OCI-LY1 (cell line): ENCODE results near the gene OR9A2.

ENCODE experiments used
- CTCF ChIP-seq: fragments of 200-600 bp; sonication (generic), shearing (Covaris generic); IDR thresholded peaks from 2 replicates; pipeline ENCODE4 v1.5.1; 2017; ENCODE audit warnings: mild to moderate bottlenecking, antibody characterized with exemption, low read length, moderate library complexity, mixed read lengths
- EZH2 ChIP-seq: fragments of 200-600 bp; sonication (generic), shearing (Covaris generic); IDR thresholded peaks from 2 replicates; pipeline ENCODE4 v1.8.0; 2017; ENCODE audit warnings: borderline replicate concordance, mixed run types, mild to moderate bottlenecking, antibody characterized with exemption, low read length, moderate library complexity, mixed read lengths

DNA sequence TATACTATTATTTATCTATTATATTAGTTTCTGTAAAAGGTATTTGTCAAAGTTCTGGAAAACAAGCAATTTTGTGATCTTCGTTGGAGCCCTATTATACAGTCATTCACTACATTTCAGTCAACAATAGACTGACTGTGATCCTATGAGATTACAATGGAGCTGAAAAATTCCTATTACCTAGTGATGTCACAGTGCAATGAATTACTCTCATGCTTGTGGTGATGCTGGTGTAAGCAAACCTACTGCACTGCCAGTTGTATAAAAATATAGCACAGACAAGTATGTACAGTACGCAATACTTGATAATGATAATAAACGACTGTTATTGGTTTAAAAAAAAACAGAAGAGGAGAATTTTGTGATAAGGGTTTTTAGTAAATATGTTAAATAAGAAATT lies 46.6 kb upstream of the OR9A2 start:
- no peak for TF ChIP-seq CTCF
- no peak for TF ChIP-seq EZH2
